PC-9 (cell line): Measurements from ENCODE around the gene SLC9C1. TPM values are rescaled to one million over a fixed set of nuclear protein-coding genes. Genes with fewer than 3 reads are reported as not detected.

Experiments used
- BruUV-seq: library from RNA; stranded (reverse); fragments of 400-500 nt; replicated peaks from 2 replicates; lab custom pipeline; 2021; lab: Mats Ljungman, UMichigan
- CTCF ChIA-PET: fragments of 300-600 bp; sonication (Branson Sonifier 250); formaldehyde crosslinking; loops from one replicate; lab custom pipeline; 2022; ENCODE audit warnings: antibody characterized with exemption; lab: Charles Lee
- POLR2A ChIA-PET: fragments of 300-600 bp; sonication (Branson Sonifier 250); formaldehyde crosslinking; loops from one replicate; lab custom pipeline; 2022; ENCODE audit warnings: antibody characterized with exemption; ENCODE audit not compliant: unreplicated experiment; lab: Charles Lee
- DNase-seq, 2 experiments: peaks; one replicate each; pipeline versions ENCODE4 v3.0.0 to v3.0.0-alpha.2; 2015 to 2022; ENCODE audit warnings: mixed read lengths in 1 of 2
- H2AFZ ChIP-seq: fragments of 200-600 bp; sonication (generic); 2 replicates; pipeline ENCODE4 v1.8.1; 2017; ENCODE audit warnings: antibody characterized with exemption
- H3F3A ChIP-seq: fragments of 200-600 bp; sonication (generic); 2 replicates; pipeline ENCODE4 v1.8.1; 2017; ENCODE audit warnings: antibody characterized with exemption, mild to moderate bottlenecking, low read depth; ENCODE audit not compliant: insufficient read depth
- H3K27ac ChIP-seq: fragments of 200-600 bp; sonication (generic); 2 replicates; pipeline ENCODE4 v1.6.1; 2016; ENCODE audit warnings: mixed run types
- H3K27me3 ChIP-seq: fragments of 200-600 bp; sonication (generic); 2 replicates; pipeline ENCODE4 v1.6.1; 2016; ENCODE audit warnings: low read depth, mixed run types; ENCODE audit not compliant: insufficient read depth
- H3K36me3 ChIP-seq: fragments of 200-600 bp; sonication (generic); 2 replicates; pipeline ENCODE4 v1.6.1; 2016; ENCODE audit warnings: low read depth, mixed run types
- H3K4me1 ChIP-seq: fragments of 200-600 bp; sonication (generic); replicated peaks from 2 replicates; pipeline ENCODE4 v1.6.1; 2016; ENCODE audit warnings: mixed run types; ENCODE audit not compliant: insufficient read depth
- H3K4me2 ChIP-seq: fragments of 200-600 bp; sonication (generic); 2 replicates; pipeline ENCODE4 v1.6.1; 2017; ENCODE audit warnings: mixed run types
- H3K4me3 ChIP-seq: fragments of 200-600 bp; sonication (generic); 2 replicates; pipeline ENCODE4 v1.6.1; 2016; ENCODE audit warnings: mixed run types
- H3K79me2 ChIP-seq: fragments of 200-600 bp; sonication (generic); 2 replicates; pipeline ENCODE4 v1.6.1; 2017; ENCODE audit warnings: low read depth, mixed run types
- H3K9me2 ChIP-seq: fragments of 200-600 bp; sonication (generic); 2 replicates; pipeline ENCODE4 v1.8.1; 2017; ENCODE audit warnings: mild to moderate bottlenecking; ENCODE audit not compliant: insufficient read depth
- H3K9me3 ChIP-seq: fragments of 200-600 bp; sonication (generic); 2 replicates; pipeline ENCODE4 v1.8.1; 2016; ENCODE audit warnings: low read depth; ENCODE audit not compliant: insufficient read depth
- H4K20me1 ChIP-seq: fragments of 200-600 bp; sonication (generic); 2 replicates; pipeline ENCODE4 v1.8.1; 2017; ENCODE audit not compliant: insufficient read depth
- EZH2 ChIP-seq: fragments of 200-600 bp; sonication (generic); IDR thresholded peaks from 2 replicates; pipeline ENCODE4 v1.8.0; 2017; ENCODE audit warnings: antibody characterized with exemption, low read depth
- intact Hi-C: fragments of 100-400 bp; cut with micrococcal nuclease; formaldehyde crosslinking; loops from one replicate; pipeline ENCODE4 v1.10.0; 2022; ENCODE audit not compliant: unreplicated experiment
- total RNA-seq: library from RNA; stranded (reverse); gene quantifications from 2 replicates; pipeline ENCODE4 v1.2.3, GENCODE V29; 2021
- TF ChIP-seq, protein P1 (sequence below): fragments of 200-600 bp; sonication (generic); conservative IDR thresholded peaks from 2 replicates; pipeline ENCODE4 v1.6.1; 2017; ENCODE audit warnings: mixed run types, antibody characterized with exemption, mild to moderate bottlenecking, moderate library complexity

The SLC9C1 gene
- total RNA-seq, 1 experiment from 2014 or later = not detected

GRCh38 chr3:112131111-112131510, 162.9 kb downstream of the SLC9C1 start:
- POLR2A ChIA-PET = no interaction called here
- H3K79me2 ChIP-seq = no peaks in the 10 kb centered on the region
- no peak for DNase-seq
- no peak overlapping the region for H3K4me3 ChIP-seq
- H3K4me1 ChIP-seq = peaks cover 44% of the 10 kb centered on the region
- no peaks in the 10 kb centered on the region for H3K9me2 ChIP-seq
- intact Hi-C loops = no loop called here
- no peaks in the 10 kb centered on the region for H3K9me3 ChIP-seq
- H3K27ac ChIP-seq = no peak overlapping the region
- no peak overlapping the region for H3K4me2 ChIP-seq
- peaks cover 15% of the 10 kb centered on the region for H3F3A ChIP-seq
- CTCF ChIA-PET = no interaction called here
- H3K27me3 ChIP-seq = no peaks in the 10 kb centered on the region
- TF ChIP-seq EZH2 = no peak
- TF ChIP-seq, protein P1, sequence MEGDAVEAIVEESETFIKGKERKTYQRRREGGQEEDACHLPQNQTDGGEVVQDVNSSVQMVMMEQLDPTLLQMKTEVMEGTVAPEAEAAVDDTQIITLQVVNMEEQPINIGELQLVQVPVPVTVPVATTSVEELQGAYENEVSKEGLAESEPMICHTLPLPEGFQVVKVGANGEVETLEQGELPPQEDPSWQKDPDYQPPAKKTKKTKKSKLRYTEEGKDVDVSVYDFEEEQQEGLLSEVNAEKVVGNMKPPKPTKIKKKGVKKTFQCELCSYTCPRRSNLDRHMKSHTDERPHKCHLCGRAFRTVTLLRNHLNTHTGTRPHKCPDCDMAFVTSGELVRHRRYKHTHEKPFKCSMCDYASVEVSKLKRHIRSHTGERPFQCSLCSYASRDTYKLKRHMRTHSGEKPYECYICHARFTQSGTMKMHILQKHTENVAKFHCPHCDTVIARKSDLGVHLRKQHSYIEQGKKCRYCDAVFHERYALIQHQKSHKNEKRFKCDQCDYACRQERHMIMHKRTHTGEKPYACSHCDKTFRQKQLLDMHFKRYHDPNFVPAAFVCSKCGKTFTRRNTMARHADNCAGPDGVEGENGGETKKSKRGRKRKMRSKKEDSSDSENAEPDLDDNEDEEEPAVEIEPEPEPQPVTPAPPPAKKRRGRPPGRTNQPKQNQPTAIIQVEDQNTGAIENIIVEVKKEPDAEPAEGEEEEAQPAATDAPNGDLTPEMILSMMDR = no peak
- BruUV-seq = no TSS peak
- H2AFZ ChIP-seq = no peak overlapping the region
- no peaks in the 10 kb centered on the region for H4K20me1 ChIP-seq
- H3K36me3 ChIP-seq = no peaks in the 10 kb centered on the region

DNA sequence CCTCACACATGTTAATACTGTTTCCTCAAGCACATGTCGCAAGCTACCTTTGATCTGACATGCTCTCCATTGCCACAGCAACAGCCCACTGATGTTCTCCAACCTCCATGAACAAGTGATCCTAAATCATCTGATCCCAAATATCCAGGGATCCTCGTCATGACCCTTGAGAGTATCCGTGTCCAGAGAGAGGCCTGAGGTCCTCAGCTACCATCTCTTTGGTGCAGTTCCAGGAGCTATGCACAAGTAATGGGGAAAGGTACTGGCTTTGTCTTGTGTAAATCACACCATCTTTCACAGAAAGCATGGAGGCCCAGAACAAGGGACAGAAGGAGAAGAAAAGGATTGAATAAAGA, 163.4 kb downstream of the SLC9C1 start:
- intact Hi-C loops = no loop called here
- TF ChIP-seq EZH2 = no peak
- TF ChIP-seq, protein P1 = no peak
- no peak for DNase-seq
- peaks cover 45% of the 10 kb centered on the region for H3K4me1 ChIP-seq
- no TSS peak for BruUV-seq
- no peak overlapping the region for H3K4me3 ChIP-seq
- ChIA-PET CTCF (no interaction called here), POLR2A (no interaction called here)
- no peaks in the 10 kb centered on the region for H3K79me2 ChIP-seq
- H3K9me2 ChIP-seq = no peaks in the 10 kb centered on the region
- H2AFZ ChIP-seq = no peak overlapping the region
- H3K27ac ChIP-seq = no peak overlapping the region
- no peaks in the 10 kb centered on the region for H3K9me3 ChIP-seq
- H3K36me3 ChIP-seq = no peaks in the 10 kb centered on the region
- H3F3A ChIP-seq = peaks cover 15% of the 10 kb centered on the region
- H4K20me1 ChIP-seq = no peaks in the 10 kb centered on the region
- H3K4me2 ChIP-seq = no peak overlapping the region
- H3K27me3 ChIP-seq = no peaks in the 10 kb centered on the region

DNA sequence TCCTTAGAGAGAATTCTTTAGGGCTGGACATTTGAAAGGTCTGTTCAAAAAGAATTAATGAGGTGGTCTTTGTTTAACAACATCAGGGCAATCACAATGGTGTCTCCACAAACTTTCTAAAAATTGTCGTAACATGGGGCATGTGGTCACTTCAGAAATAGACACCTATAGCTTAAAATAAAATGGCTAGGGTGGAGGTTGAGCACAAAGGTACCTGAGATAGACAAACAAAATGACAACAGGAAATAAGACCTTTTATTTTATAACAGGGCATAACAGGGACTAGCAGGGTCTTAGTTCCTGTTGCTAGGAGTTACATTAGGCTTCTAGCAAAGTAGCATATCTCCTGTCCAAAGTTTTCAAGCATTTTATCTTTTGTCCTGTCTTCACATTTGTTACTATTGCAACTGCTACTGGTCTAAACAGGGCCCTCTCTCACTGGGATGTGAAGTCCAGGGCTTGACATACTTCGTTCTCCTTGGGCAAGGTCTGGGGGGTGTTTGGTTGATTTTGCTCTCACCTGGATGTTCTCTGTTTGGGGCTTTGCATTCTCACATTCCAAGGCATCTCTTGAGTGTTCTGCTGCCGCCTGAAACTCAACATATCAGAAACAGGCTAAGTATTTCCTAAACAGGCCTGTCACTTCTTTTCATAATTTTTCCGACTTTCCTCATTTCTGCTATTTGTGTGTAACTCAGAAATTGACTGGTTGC, 163.9 kb downstream of the SLC9C1 start:
- Histone ChIP-seq H3K4me3 (no peak overlapping the region), H3K9me2 (no peaks in the 10 kb centered on the region), H3K4me1 (peaks cover 44% of the 10 kb centered on the region), H3K4me2 (peak overlapping the region; percentile 44), H2AFZ (no peak overlapping the region), H3F3A (peaks cover 15% of the 10 kb centered on the region), H4K20me1 (no peaks in the 10 kb centered on the region), H3K79me2 (no peaks in the 10 kb centered on the region), H3K9me3 (no peaks in the 10 kb centered on the region), H3K36me3 (no peaks in the 10 kb centered on the region), H3K27ac (peak overlapping the region; percentile 53), H3K27me3 (no peaks in the 10 kb centered on the region)
- DNase-seq = no peak
- TF ChIP-seq, protein P1 = no peak
- no peak for TF ChIP-seq EZH2
- ChIA-PET CTCF (interaction anchor here (1.4 kb wide), 1 partner anchor 18 kb away, joined by 7 read pairs; no protein-coding TSS in a partner anchor), POLR2A (no interaction called here)
- intact Hi-C loops = loop anchor here (1.0 kb wide), 1 partner anchor 44 kb away; the partner anchor contains the start of gene C3orf52
- no TSS peak for BruUV-seq
